ENCODE results near the gene PARVA. TPM values are rescaled to one million over a fixed set of nuclear protein-coding genes. Genes with fewer than 3 reads are reported as not detected.

The PARVA gene
- total and polyA plus RNA-seq, 2 of the 8 experiments (the other 6 are each of a cell fraction or from before 2014, with no cell fraction given), result 3.1 to 13.5 TPM

- Histone ChIP-seq H4K8ac (ENCODE audit: extremely low read depth, insufficient read depth, low read length) (no peak overlapping the region), H3K4me3 (ENCODE audit: extremely low read depth in 1 of 4, insufficient read depth in 2 of 4, low read depth in 3 of 4, low read length in 4 of 4) (no peak overlapping the region), H4K5ac (ENCODE audit: insufficient read length, low read depth, low read length) (no peak overlapping the region), H2BK12ac (ENCODE audit: low read depth, low read length) (no peak overlapping the region), H3K27me3 (replicated peaks in 1 of 4; ENCODE audit: control insufficient read depth in 3 of 4, extremely low read depth in 1 of 4, insufficient read depth in 3 of 4, low read length in 3 of 4) (no peaks in the 10 kb centered on the region), H3K27ac (ENCODE audit: low read depth, low read length) (no peak overlapping the region), H2BK20ac (ENCODE audit: low read length) (no peak overlapping the region), H3K9me3 (ENCODE audit: insufficient read depth in 2 of 2, low read depth in 1 of 2, low read length in 1 of 2) (no peaks in the 10 kb centered on the region), H2BK5ac (ENCODE audit: low read depth, low read length) (no peak overlapping the region), H3K18ac (ENCODE audit: extremely low read depth, low read length) (no peak overlapping the region), H3K23ac (ENCODE audit: insufficient read length) (no peak overlapping the region), H3K79me1 (ENCODE audit: low read depth, low read length) (no peaks in the 10 kb centered on the region), H3K14ac (ENCODE audit: insufficient read length) (no peak overlapping the region), H4K20me1 (replicated peaks in 1 of 2; ENCODE audit: control insufficient read depth in 1 of 2, insufficient read depth in 2 of 2, low read length in 2 of 2) (no peaks in the 10 kb centered on the region), H3K9ac (replicated peaks in 1 of 4; ENCODE audit: extremely low read depth in 1 of 4, low read depth in 3 of 4, low read length in 3 of 4) (no peak overlapping the region), H3K23me2 (ENCODE audit: low read depth, low read length) (no peaks in the 10 kb centered on the region), H3K36me3 (ENCODE audit: control insufficient read depth in 2 of 4, insufficient read depth in 4 of 4, low read length in 3 of 4) (no peaks in the 10 kb centered on the region), H2AK5ac (ENCODE audit: low read depth, low read length) (no peak overlapping the region), H3K56ac (replicated peaks; ENCODE audit: insufficient read length, low read depth, low read length) (no peak overlapping the region), H3K4me2 (ENCODE audit: insufficient read depth in 1 of 2, low read depth in 2 of 2, low read length in 2 of 2) (no peak overlapping the region), H2AFZ (ENCODE audit: low read length) (no peak overlapping the region), H2BK120ac (replicated peaks; ENCODE audit: low read depth, low read length) (no peak overlapping the region), H3K4me1 (replicated peaks in 1 of 4; ENCODE audit: control insufficient read depth in 3 of 4, insufficient read depth in 4 of 4, low read length in 3 of 4) (no peaks in the 10 kb centered on the region), H2BK15ac (ENCODE audit: low read length) (no peak overlapping the region), H3K79me2 (ENCODE audit: control insufficient read depth in 1 of 2, insufficient read depth in 2 of 2, low read length in 2 of 2) (no peaks in the 10 kb centered on the region), H3K4ac (replicated peaks; ENCODE audit: insufficient read length, low read depth, low read length) (no peak overlapping the region), H4K91ac (replicated peaks; ENCODE audit: insufficient read length, low read length) (no peak overlapping the region)
- CTCF ChIA-PET (ENCODE audit: partially characterized antibody), result interaction anchor here (0.7 to 6.4 kb wide), 9 partner anchors 12 to 152 kb away, joined by 3 to 60 read pairs (median 3); no protein-coding TSS in a partner anchor
- TF ChIP-seq YY1 (IDR thresholded peaks at IDR 0.05; ENCODE audit: low read depth, low read length), result no peak
- TF ChIP-seq GTF2F1 (IDR thresholded peaks at IDR 0.05; ENCODE audit: borderline replicate concordance, low read depth, low read length), result no peak
- TF ChIP-seq TBP (IDR thresholded peaks at IDR 0.05; ENCODE audit: low read depth, low read length), result no peak
- TF ChIP-seq JUN (IDR thresholded peaks at IDR 0.05; ENCODE audit: low read depth, low read length), result no peak
- TF ChIP-seq ASH2L (IDR thresholded peaks at IDR 0.05; ENCODE audit: low read length), result no peak
- TF ChIP-seq TCF12 (IDR thresholded peaks at IDR 0.05; ENCODE audit: low read depth, low read length), result no peak
- TF ChIP-seq NRF1 (IDR thresholded peaks at IDR 0.05; ENCODE audit: low read depth, low read length), result no peak
- TF ChIP-seq KDM4A (IDR thresholded peaks at IDR 0.05; ENCODE audit: low read depth, low read length, severe bottlenecking), result no peak
- no peak for TF ChIP-seq ZNF274 (IDR thresholded peaks at IDR 0.05; ENCODE audit: borderline replicate concordance, extremely low read depth, low read length)
- POLR2A ChIA-PET (ENCODE audit: partially characterized antibody), result no interaction called here
- DNase-seq (ENCODE audit: low read depth in 1 of 2, low spot score in 2 of 2) (no peak), FAIRE-seq (no peak)
- 86% methylated on average over 2 of the region's 2 CpGs; no CpG with 5 or more reads in 1 of the 2 experiments for WGBS, 2 experiments (ENCODE audit: extremely low coverage in 1 of 2, insufficient coverage in 1 of 2, insufficient read length in 1 of 2, insufficient replicate concordance in 2 of 2, low coverage in 1 of 2, low lambda C conversion rate in 2 of 2, missing lambda C conversion rate in 1 of 2)
These were observed 105.5 kb downstream of the PARVA start for GRCh38 chr11:12482839-12483238.

Measured in H1 (cell line).